OCI-LY7 (cell line): ENCODE results near the gene RBM39.

ENCODE experiments used
- EZH2phosphoT487 ChIP-seq: fragments of 200-600 bp; sonication (generic); IDR thresholded peaks from 2 replicates; pipeline ENCODE4 v1.6.1; 2018; ENCODE audit warnings: low read depth, borderline replicate concordance, mild to moderate bottlenecking, mixed run types, antibody characterized with exemption, low read length, moderate library complexity, mixed read lengths
- TF ChIP-seq, protein P1 (sequence below): fragments of 200-600 bp; sonication (generic); conservative IDR thresholded peaks from 2 replicates; pipeline ENCODE4 v1.5.1; 2014; ENCODE audit warnings: mild to moderate bottlenecking, antibody characterized with exemption, low read length, moderate library complexity, mixed read lengths

DNA sequence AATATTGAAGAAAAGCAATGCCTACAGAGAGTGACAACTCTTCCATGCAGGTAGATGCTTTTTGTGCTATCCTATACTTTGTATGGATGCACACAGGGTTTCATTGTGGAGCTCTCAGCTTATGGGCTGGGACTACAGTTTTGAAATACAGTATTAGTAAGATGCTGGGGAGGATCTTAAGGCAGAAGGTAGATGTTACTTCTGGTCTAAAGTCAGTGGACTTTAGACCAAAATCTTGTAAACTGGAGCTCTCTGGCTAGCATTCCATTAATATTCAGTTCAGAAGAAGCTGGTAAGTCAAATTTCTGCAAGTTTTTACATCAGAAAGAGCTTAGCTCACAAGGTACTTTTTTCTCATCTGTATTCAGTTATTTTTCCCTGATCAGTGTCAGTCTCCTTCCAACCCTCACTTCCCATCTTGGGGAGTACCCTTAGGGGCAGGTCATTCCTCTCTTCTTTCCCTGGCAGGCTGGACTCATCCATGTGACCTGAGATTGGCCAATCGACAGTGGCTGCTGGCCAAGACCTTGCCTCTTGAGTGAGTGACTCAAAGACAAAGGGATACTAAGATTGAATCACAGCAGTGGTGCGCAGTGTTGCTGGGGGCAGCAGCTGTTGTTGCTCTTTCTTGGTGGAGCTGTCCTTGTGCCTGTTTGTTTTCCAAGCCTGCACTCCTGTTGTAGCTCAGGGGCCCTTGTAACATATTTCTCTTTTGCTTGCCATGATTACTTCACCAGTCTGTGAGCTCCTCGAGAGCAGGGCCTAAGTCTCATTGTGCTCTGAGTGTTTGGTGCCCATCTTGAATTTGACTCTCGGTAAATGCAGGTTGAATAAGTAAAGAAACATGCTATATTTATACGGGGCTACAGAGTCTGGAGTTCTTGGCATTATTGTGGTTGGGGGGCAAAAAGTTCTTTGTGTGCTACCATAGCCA lies 26.9 kb upstream of the RBM39 start:
- TF ChIP-seq, protein P1, sequence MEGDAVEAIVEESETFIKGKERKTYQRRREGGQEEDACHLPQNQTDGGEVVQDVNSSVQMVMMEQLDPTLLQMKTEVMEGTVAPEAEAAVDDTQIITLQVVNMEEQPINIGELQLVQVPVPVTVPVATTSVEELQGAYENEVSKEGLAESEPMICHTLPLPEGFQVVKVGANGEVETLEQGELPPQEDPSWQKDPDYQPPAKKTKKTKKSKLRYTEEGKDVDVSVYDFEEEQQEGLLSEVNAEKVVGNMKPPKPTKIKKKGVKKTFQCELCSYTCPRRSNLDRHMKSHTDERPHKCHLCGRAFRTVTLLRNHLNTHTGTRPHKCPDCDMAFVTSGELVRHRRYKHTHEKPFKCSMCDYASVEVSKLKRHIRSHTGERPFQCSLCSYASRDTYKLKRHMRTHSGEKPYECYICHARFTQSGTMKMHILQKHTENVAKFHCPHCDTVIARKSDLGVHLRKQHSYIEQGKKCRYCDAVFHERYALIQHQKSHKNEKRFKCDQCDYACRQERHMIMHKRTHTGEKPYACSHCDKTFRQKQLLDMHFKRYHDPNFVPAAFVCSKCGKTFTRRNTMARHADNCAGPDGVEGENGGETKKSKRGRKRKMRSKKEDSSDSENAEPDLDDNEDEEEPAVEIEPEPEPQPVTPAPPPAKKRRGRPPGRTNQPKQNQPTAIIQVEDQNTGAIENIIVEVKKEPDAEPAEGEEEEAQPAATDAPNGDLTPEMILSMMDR = no peak
- TF ChIP-seq EZH2phosphoT487 = no peak
